GM18517 (cell line): ENCODE data around the gene GVQW3.

ENCODE experiments used
- ATAC-seq: cut with Tn5 transposase; IDR thresholded peaks from one replicate; pipeline ENCODE4 v1.9.1; 2021; ENCODE audit warnings: mild to moderate bottlenecking, moderate library complexity; ENCODE audit not compliant: unreplicated experiment

GVQW3 gene

GRCh38 chr11:76380977-76381719, at the start of gene GVQW3, which contains the start of gene THAP12:
GVQW3 (plus strand) TSS chr11:76381323; CDS start chr11:76381829, 506 bp downstream.
THAP12 (minus strand) TSS chr11:76381132; CDS start chr11:76380836, 296 bp downstream.
- ATAC-seq, result peak; percentile 73

- no peak for ATAC-seq
These were observed 46.2 kb upstream of the GVQW3 start for GRCh38 chr11:76334826-76335389.

GRCh38 chr11:76335842-76336241, 45.3 kb upstream of the GVQW3 start:
- ATAC-seq, result no peak

GRCh38 chr11:76336597-76336996, 44.5 kb upstream of the GVQW3 start:
- ATAC-seq, result no peak

GRCh38 chr11:76337469-76337868, 43.7 kb upstream of the GVQW3 start:
- no peak for ATAC-seq

GRCh38 chr11:76337923-76338322, 43.2 kb upstream of the GVQW3 start:
- no peak for ATAC-seq

GRCh38 chr11:76339221-76339620, 41.9 kb upstream of the GVQW3 start:
- ATAC-seq, result no peak

GRCh38 chr11:76347466-76347865, 33.7 kb upstream of the GVQW3 start:
- ATAC-seq, result no peak

- ATAC-seq, result no peak
These were observed 32.8 kb upstream of the GVQW3 start for GRCh38 chr11:76348348-76348747.

- ATAC-seq, result no peak
These were observed 26.0 kb upstream of the GVQW3 start for GRCh38 chr11:76355172-76355571.

GRCh38 chr11:76361374-76361773, 19.7 kb upstream of the GVQW3 start:
- ATAC-seq, result no peak

- ATAC-seq, result no peak
These were observed 19.3 kb upstream of the GVQW3 start for GRCh38 chr11:76361776-76362175.

GRCh38 chr11:76362716-76363115, 18.4 kb upstream of the GVQW3 start:
- no peak for ATAC-seq

- ATAC-seq, result no peak
These were observed 16.0 kb upstream of the GVQW3 start for GRCh38 chr11:76365038-76365679.

GRCh38 chr11:76368490-76368889, 12.6 kb upstream of the GVQW3 start:
- ATAC-seq, result no peak

GRCh38 chr11:76369406-76369805, 11.7 kb upstream of the GVQW3 start:
- ATAC-seq, result no peak

- ATAC-seq, result no peak
These were observed 10.0 kb upstream of the GVQW3 start for GRCh38 chr11:76371170-76371569.

- ATAC-seq, result no peak
These were observed 4.2 kb upstream of the GVQW3 start for GRCh38 chr11:76376746-76377558.

- no peak for ATAC-seq
These were observed 1.3 kb upstream of the GVQW3 start for GRCh38 chr11:76379807-76380158.

- peak; percentile 31 for ATAC-seq
These were observed 755 bp upstream of the GVQW3 start for GRCh38 chr11:76380159-76380976.
